Common myeloid progenitor, CD34-positive (primary cell): Measurements from ENCODE around the gene CTBS.

ENCODE experiments used
- CTCF ChIA-PET: fragments of 350-600 bp; sonication (Branson Sonifier 250); formaldehyde crosslinking; loops from one replicate; lab custom pipeline; 2021; ENCODE audit warnings: antibody characterized with exemption; lab: Charles Lee
- POLR2A ChIA-PET: fragments of 350-600 bp; sonication (Branson Sonifier 250); formaldehyde crosslinking; loops from one replicate; lab custom pipeline; 2021; ENCODE audit warnings: antibody characterized with exemption; lab: Charles Lee
- DNase-seq, 3 donors: peaks; one replicate each; pipeline versions ENCODE4 v3.0.0 to v3.0.0-alpha.2; 2013
- H3K27ac ChIP-seq, 2 experiments: 1 replicate in 1 of 2; 2 replicates in 1 of 2; pipeline ENCODE4 v1.7.0; 2013; ENCODE audit warnings: inconsistent platforms in 2 of 2, low read length in 2 of 2, mild to moderate bottlenecking in 2 of 2, low read depth in 1 of 2, moderate library complexity in 1 of 2; ENCODE audit not compliant: severe bottlenecking in 2 of 2, insufficient read depth in 1 of 2, poor library complexity in 1 of 2
- H3K27me3 ChIP-seq, 5 experiments: replicated peaks in 2 of 5; 1 replicate in 3 of 5; 2 replicates in 2 of 5; pipeline versions ENCODE4 v1.6.1 to v1.7.0; 2013; ENCODE audit warnings: low read length in 4 of 5, mild to moderate bottlenecking in 2 of 5, moderate library complexity in 2 of 5, inconsistent platforms in 1 of 5; ENCODE audit not compliant: insufficient read depth in 5 of 5, control insufficient read depth in 4 of 5
- H3K36me3 ChIP-seq, 4 experiments: 1 replicate in 2 of 4; 2 replicates in 2 of 4; pipeline versions ENCODE4 v1.6.1 to v1.7.0; 2013; ENCODE audit warnings: low read length in 3 of 4, control low read depth in 1 of 4, mild to moderate bottlenecking in 1 of 4; ENCODE audit not compliant: control insufficient read depth in 4 of 4, insufficient read depth in 4 of 4
- H3K4me1 ChIP-seq, 4 experiments: 1 replicate in 3 of 4; 2 replicates in 1 of 4; pipeline versions ENCODE4 v1.6.1 to v1.7.1; 2013; ENCODE audit warnings: low read length in 3 of 4, mild to moderate bottlenecking in 3 of 4, control low read depth in 1 of 4, inconsistent platforms in 1 of 4, moderate library complexity in 1 of 4; ENCODE audit not compliant: control insufficient read depth in 4 of 4, insufficient read depth in 4 of 4; ENCODE audit errors: control extremely low read depth in 1 of 4
- H3K4me3 ChIP-seq, 7 experiments: 1 replicate in 4 of 7; 2 replicates in 3 of 7; pipeline versions ENCODE4 v1.5.1 to v1.7.0; 2013; ENCODE audit warnings: mild to moderate bottlenecking in 7 of 7, low read length in 6 of 7, moderate library complexity in 6 of 7, inconsistent platforms in 2 of 7, low read depth in 2 of 7, control low read depth in 1 of 7; ENCODE audit not compliant: insufficient read depth in 4 of 7, control insufficient read depth in 1 of 7; ENCODE audit errors: extremely low read depth in 1 of 7
- H3K9me3 ChIP-seq, 5 experiments: 1 replicate in 4 of 5; 2 replicates in 1 of 5; pipeline versions ENCODE4 v1.6.1 to v1.7.1; 2013; ENCODE audit warnings: low read length in 4 of 5, mild to moderate bottlenecking in 2 of 5, inconsistent platforms in 1 of 5, low read depth in 1 of 5, moderate library complexity in 1 of 5; ENCODE audit not compliant: control insufficient read depth in 4 of 5, insufficient read depth in 2 of 5; ENCODE audit errors: control extremely low read depth in 1 of 5
- WGBS: methylation state at CpG from one replicate; pipeline ENCODE4 v1.1.5; 2013; ENCODE audit not compliant: insufficient coverage; 5-methylcytosine and 5-hydroxymethylcytosine counted together

The CTBS gene

DNA sequence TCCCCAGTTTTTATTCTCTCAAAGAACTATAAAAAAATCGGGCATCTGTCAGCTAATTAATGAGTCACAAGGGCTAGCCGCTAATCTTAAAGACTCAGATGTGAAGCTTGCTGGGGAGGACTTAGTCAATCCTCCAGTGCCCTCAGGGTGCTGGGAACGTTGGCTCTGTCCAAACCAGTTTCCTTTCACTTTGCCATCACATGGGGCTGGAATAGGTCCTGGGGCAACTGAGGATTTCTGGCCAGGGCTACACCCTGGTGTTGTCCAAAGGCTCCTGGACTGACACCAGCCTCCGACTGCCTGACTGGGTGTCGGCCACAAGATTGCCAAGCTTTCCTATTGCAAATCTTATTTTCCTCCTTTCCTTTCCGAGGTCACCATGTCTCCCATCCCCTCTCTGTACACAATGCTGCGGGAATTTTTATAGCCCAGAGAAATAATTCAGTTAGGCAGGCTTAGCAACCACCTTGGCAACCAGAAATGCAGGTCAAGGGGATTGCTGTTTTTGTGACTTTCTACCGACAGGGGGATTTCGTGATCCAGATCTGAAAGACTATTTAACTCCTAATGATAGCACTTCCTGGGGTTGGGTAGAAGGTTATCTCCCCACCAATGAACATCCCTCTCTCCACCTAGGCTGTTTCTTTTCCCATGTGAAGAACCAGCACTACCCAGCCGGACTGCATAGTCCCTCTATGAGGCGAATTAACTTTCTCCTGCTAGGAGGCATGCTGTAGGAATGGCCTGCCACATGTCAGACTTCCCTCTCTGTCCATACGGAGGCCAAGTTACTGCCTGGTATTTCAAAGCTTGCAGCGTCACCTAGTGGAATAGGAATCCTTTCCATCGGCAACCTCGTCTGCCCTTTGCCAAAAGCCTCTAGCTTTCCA is 29.9 kb upstream of the CTBS start:
- no peak for DNase-seq
- H3K27ac ChIP-seq = no peak overlapping the region
- CTCF ChIA-PET = interaction anchor here (1.3 to 6.4 kb wide), 2 partner anchors 16 to 29 kb away, joined by 3 to 26 read pairs; no protein-coding TSS in a partner anchor
- no peaks in the 10 kb centered on the region for H3K27me3 ChIP-seq
- no peaks in the 10 kb centered on the region for H3K36me3 ChIP-seq
- H3K4me3 ChIP-seq = no peak overlapping the region
- H3K9me3 ChIP-seq = peaks cover 3 to 49% (median 33%) of the 10 kb centered on the region in 5 experiments
- WGBS = 93% methylated on average over 11 of the region's 15 CpGs
- POLR2A ChIA-PET = interaction anchor here (0.6 kb wide), 1 partner anchor 34 kb away, joined by 3 read pairs; no protein-coding TSS in a partner anchor
- H3K4me1 ChIP-seq = no peaks in the 10 kb centered on the region

GRCh38 chr1:84603223-84603622 is 29.0 kb upstream of the CTBS start:
- Histone ChIP-seq H3K4me1 (no peaks in the 10 kb centered on the region), H3K4me3 (no peak overlapping the region), H3K9me3 (peaks cover 3 to 49% (median 33%) of the 10 kb centered on the region in 5 experiments), H3K27ac (no peak overlapping the region), H3K36me3 (no peaks in the 10 kb centered on the region), H3K27me3 (no peaks in the 10 kb centered on the region)
- POLR2A ChIA-PET = interaction anchor here (1.0 kb wide), 1 partner anchor 26 kb away, joined by 3 read pairs; no protein-coding TSS in a partner anchor
- DNase-seq = no peak
- no CpG with 5 or more reads among the region's 2 CpGs for WGBS
- CTCF ChIA-PET = interaction anchor here (1.3 to 6.4 kb wide), 2 partner anchors 17 to 28 kb away, joined by 3 to 26 read pairs; no protein-coding TSS in a partner anchor

- DNase-seq = no peak
- no peaks in the 10 kb centered on the region for H3K27me3 ChIP-seq
- ChIA-PET POLR2A (interaction anchor here (1.1 kb wide), 1 partner anchor 122 kb away, joined by 3 read pairs; no protein-coding TSS in a partner anchor), CTCF (no interaction called here)
- H3K4me1 ChIP-seq = no peaks in the 10 kb centered on the region
- H3K9me3 ChIP-seq = peaks cover 3 to 33% (median 21%) of the 10 kb centered on the region in 5 experiments
- H3K4me3 ChIP-seq = no peak overlapping the region
- no peaks in the 10 kb centered on the region for H3K36me3 ChIP-seq
- no peak overlapping the region for H3K27ac ChIP-seq
- WGBS = 100% methylated on average over 4 of the region's 5 CpGs
Measured at GRCh38 chr1:84600796-84601195, 26.6 kb upstream of the CTBS start.

DNA sequence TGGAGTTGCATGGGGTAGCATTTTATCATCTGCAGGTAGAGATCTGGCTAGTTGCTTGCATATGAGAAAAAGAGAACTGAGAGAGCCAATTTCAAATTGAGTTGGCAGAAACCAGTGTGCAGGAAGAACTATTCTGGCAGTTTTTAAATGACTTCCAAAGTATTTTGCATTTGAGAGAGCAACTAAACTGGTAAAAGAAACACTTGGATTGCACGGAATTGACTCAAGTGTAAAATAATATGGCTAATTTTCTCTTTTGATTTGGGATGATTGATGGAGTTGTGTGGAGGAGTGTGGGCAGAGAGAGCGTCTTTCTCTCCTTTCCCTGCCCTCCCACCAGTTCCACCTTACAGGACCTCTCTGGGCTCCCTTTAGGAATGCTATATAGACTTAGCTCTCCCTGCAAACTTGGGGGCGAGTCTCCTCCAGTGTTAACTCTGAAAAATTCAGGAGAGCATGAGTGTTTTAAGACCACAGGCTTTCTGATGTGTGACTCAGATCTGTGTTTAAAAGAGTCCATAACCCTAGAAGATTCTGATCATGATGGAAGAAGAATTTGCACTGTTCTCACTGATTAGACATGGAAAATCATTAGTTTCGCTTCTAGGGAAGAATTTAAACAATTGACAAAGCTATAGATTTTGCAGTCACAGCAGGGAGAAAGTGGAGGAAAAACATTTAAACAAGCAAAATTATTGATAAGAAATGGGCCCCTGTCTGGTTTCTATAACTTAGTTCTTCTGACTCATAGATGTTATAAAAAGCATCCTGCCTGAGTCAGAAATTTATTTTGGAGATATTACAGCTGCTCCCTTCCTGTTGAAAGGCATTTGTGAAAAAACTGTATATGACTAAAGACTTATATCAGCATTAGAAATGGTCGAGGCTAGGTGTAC is 24.9 kb upstream of the CTBS start:
- Histone ChIP-seq H3K4me3 (no peak overlapping the region), H3K27ac (no peak overlapping the region), H3K4me1 (no peaks in the 10 kb centered on the region), H3K36me3 (no peaks in the 10 kb centered on the region), H3K27me3 (no peaks in the 10 kb centered on the region), H3K9me3 (peaks cover 0 to 16% (median 7%) of the 10 kb centered on the region in 5 experiments)
- WGBS = 95% methylated on average over 3 of the region's 5 CpGs
- ChIA-PET CTCF (no interaction called here), POLR2A (no interaction called here)
- DNase-seq = no peak

GRCh38 chr1:84598418-84598817 is 24.2 kb upstream of the CTBS start:
- no peaks in the 10 kb centered on the region for H3K27me3 ChIP-seq
- DNase-seq = no peak
- 80% methylated on average over 1 of the region's 3 CpGs for WGBS
- no peaks in the 10 kb centered on the region for H3K4me1 ChIP-seq
- H3K4me3 ChIP-seq = no peak overlapping the region
- ChIA-PET CTCF (no interaction called here), POLR2A (no interaction called here)
- no peaks in the 10 kb centered on the region for H3K36me3 ChIP-seq
- no peak overlapping the region for H3K27ac ChIP-seq
- H3K9me3 ChIP-seq = peaks cover 0 to 12% (median 4%) of the 10 kb centered on the region in 5 experiments

DNA sequence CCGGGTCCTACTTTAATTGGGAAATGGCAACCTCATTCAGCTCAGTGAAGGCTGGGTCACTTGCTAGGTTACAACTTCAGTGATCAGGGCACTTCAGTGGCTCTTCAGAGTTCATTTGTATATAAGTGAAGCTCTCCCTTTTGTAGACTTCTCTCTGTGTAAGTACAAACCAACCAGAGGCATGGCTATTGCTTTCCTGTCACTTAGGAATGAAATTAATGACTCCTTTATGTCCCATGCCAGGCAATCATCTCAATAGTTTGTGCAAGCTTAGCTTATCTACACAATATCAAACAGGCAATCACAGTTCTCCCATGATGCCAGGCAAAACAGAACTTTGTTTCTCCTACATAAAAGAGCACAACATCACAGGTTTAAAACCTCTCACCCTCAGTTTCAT is 22.8 kb upstream of the CTBS start:
- CTCF ChIA-PET = no interaction called here
- POLR2A ChIA-PET = no interaction called here
- H3K9me3 ChIP-seq = peaks cover 0 to 4% (median 0%) of the 10 kb centered on the region in 5 experiments

More for the DNA sequence above, 22.8 kb upstream of the CTBS start:
- Histone ChIP-seq H3K27me3 (no peaks in the 10 kb centered on the region), H3K27ac (no peak overlapping the region), H3K4me3 (no peak overlapping the region), H3K36me3 (no peaks in the 10 kb centered on the region), H3K4me1 (no peaks in the 10 kb centered on the region)
- 94% methylated on average over 1 of the region's 1 CpG for WGBS
- no peak for DNase-seq
